ENCODE results near the gene MDFI.

DNA sequence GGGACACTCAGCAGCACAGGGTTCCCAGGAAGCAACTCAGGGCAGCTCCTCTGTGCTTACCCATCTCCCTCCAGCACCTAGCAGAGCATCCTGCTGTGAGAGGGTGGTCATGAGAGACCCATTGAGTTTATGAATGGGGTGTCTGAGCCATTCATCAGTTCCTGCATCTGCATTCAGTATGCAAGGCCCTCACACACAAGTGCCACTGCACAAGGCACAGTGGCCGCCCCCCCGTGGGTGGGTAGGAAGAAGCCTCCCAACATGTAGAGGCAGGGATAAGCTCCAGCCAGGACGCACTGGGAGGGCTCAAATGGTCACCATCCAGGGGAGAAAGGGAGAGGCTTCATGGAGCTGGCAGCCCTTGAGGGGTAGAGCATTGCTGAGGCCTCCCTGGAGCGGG is 49.0 kb upstream of the MDFI start:
- TF ChIP-seq, protein P1, sequence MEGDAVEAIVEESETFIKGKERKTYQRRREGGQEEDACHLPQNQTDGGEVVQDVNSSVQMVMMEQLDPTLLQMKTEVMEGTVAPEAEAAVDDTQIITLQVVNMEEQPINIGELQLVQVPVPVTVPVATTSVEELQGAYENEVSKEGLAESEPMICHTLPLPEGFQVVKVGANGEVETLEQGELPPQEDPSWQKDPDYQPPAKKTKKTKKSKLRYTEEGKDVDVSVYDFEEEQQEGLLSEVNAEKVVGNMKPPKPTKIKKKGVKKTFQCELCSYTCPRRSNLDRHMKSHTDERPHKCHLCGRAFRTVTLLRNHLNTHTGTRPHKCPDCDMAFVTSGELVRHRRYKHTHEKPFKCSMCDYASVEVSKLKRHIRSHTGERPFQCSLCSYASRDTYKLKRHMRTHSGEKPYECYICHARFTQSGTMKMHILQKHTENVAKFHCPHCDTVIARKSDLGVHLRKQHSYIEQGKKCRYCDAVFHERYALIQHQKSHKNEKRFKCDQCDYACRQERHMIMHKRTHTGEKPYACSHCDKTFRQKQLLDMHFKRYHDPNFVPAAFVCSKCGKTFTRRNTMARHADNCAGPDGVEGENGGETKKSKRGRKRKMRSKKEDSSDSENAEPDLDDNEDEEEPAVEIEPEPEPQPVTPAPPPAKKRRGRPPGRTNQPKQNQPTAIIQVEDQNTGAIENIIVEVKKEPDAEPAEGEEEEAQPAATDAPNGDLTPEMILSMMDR (IDR thresholded peaks at IDR 0.05): no peak
- TF ChIP-seq POLR2A (IDR thresholded peaks at IDR 0.05; ENCODE audit: low read depth) (no peak), EP300 (IDR thresholded peaks at IDR 0.05) (no peak), POLR2AphosphoS5 (IDR thresholded peaks at IDR 0.05) (no peak)

Data from esophagus muscularis mucosa (tissue), 4 donors.